ENCODE results near the gene TP53RK. TPM values are rescaled to one million over a fixed set of nuclear protein-coding genes. Genes with fewer than 3 reads are reported as not detected.

TP53RK gene
- total and polyA plus RNA-seq, 2 of the 4 experiments (the other 2 are of a cell fraction) = 8.7 to 10.6 TPM

DNA sequence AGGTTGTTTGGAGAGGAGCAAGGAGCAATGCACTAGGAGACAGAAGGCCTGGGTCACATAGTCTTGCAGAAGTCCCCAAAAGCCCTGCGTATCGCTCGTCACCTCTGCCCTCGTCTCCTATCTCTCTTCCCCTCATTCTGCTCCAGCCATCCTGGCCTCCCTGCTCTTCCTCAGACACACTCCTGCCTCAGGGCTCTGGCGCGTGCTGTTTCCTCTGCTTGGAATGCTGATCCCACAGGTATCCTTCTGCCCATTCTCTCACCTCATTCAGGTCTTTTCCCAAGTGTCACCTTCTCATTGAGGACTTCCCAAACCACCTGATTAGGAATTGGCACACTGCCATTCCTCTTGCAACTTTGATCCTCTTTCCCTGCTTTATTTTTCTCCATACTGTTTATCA lies 11.2 kb upstream of the TP53RK start:
- H4K91ac ChIP-seq (ENCODE audit: insufficient read depth, low read depth, low read length) = no peak overlapping the region
- no peak overlapping the region for H3K9ac ChIP-seq (ENCODE audit: low read depth, low read length)
- no peak overlapping the region for H2BK20ac ChIP-seq (ENCODE audit: low read depth, low read length)
- peak overlapping the region; percentile 15; the same call in 1 of the 2 replicates for H2AK5ac ChIP-seq (ENCODE audit: low read depth, low read length)
- TF ChIP-seq USF2 (IDR thresholded peaks at IDR 0.05; ENCODE audit: low read depth, low read length) (no peak), MAZ (IDR thresholded peaks at IDR 0.05; ENCODE audit: borderline replicate concordance, low read depth, low read length) (no peak), CTCF (conservative IDR thresholded peaks at IDR 0.05; ENCODE audit: low read depth, low read length) (no peak), BHLHE40 (IDR thresholded peaks at IDR 0.05; ENCODE audit: low read depth, low read length) (no peak), MAFK (IDR thresholded peaks at IDR 0.05; ENCODE audit: low read depth, low read length) (no peak), CHD1 (IDR thresholded peaks at IDR 0.05; ENCODE audit: low read depth, low read length) (no peak), NFE2L2 (IDR thresholded peaks at IDR 0.05; ENCODE audit: low read depth, low read length) (no peak), POLR2A (IDR thresholded peaks at IDR 0.05; ENCODE audit: low read depth, low read length) (no peak), CEBPB (IDR thresholded peaks at IDR 0.05; ENCODE audit: low read depth, low read length) (no peak), MXI1 (IDR thresholded peaks at IDR 0.05; ENCODE audit: borderline replicate concordance, low read depth, low read length) (no peak), SMC3 (IDR thresholded peaks at IDR 0.05; ENCODE audit: low read depth, low read length) (no peak)
- no peak overlapping the region for H2BK5ac ChIP-seq (ENCODE audit: low read depth, low read length, poor library complexity, severe bottlenecking)
- WGBS, 2 experiments (ENCODE audit: extremely low coverage in 2 of 2, insufficient read length in 1 of 2) = 77% methylated on average over 6 of the region's 6 CpGs; no CpG with 5 or more reads in 1 of the 2 experiments
- POLR2A ChIA-PET (ENCODE audit: unreplicated experiment) = no interaction called here
- H3K27ac ChIP-seq (ENCODE audit: insufficient read depth, low read length) = no peak overlapping the region
- ATAC-seq (ENCODE audit: low read depth) = no peak
- CTCF ChIA-PET = no interaction called here
- H3K36me3 ChIP-seq (ENCODE audit: control insufficient read depth, insufficient read depth, low read length) = no peaks in the 10 kb centered on the region
- no peak overlapping the region for H3K18ac ChIP-seq (ENCODE audit: low read depth, low read length)
- intact Hi-C loops (cut with micrococcal nuclease) = no loop called here
- H4K5ac ChIP-seq (ENCODE audit: low read depth, low read length) = no peak overlapping the region
- peak overlapping the region; percentile 65 for H2AFZ ChIP-seq (replicated peaks; ENCODE audit: low read length, poor library complexity)
- H3K79me1 ChIP-seq (ENCODE audit: low read depth in 1 of 2, low read length in 2 of 2) = no peaks in the 10 kb centered on the region
- no peak overlapping the region for H2BK120ac ChIP-seq (ENCODE audit: low read depth, low read length)
- H2BK15ac ChIP-seq (ENCODE audit: low read depth, low read length) = no peak overlapping the region
- no peaks in the 10 kb centered on the region for H3K27me3 ChIP-seq (ENCODE audit: control insufficient read depth, insufficient read depth, low read length)
- no peaks in the 10 kb centered on the region for H3K9me3 ChIP-seq (ENCODE audit: control insufficient read depth, insufficient read depth, low read length)
- no peak overlapping the region for H3K56ac ChIP-seq (ENCODE audit: extremely low read depth, insufficient read depth, low read length)
- H3K23ac ChIP-seq (ENCODE audit: low read depth, low read length) = no peak overlapping the region
- peaks cover 10% of the 10 kb centered on the region for H3K9me1 ChIP-seq (ENCODE audit: insufficient read depth, low read length)
- H4K20me1 ChIP-seq (ENCODE audit: insufficient read depth, low read length) = no peaks in the 10 kb centered on the region
- in situ Hi-C loops (cut with MboI; ENCODE audit: low sequenced_read_pairs) = no loop called here
- no peak overlapping the region for H3K4me2 ChIP-seq (ENCODE audit: low read depth, low read length)
- no peak overlapping the region for H3K14ac ChIP-seq (replicated peaks; ENCODE audit: low read depth, low read length)
- H4K8ac ChIP-seq (ENCODE audit: low read depth in 2 of 2, low read length in 2 of 2) = no peak overlapping the region
- H3K4me1 ChIP-seq (ENCODE audit: control insufficient read depth, insufficient read depth, low read length) = peaks cover 11% of the 10 kb centered on the region
- H3K4me3 ChIP-seq (ENCODE audit: insufficient read depth, low read depth, low read length) = no peak overlapping the region
- no peak for DNase-seq
- dilution Hi-C loops (cut with HindIII; ENCODE audit: low sequenced_read_pairs, unreplicated experiment) = no loop called here
- H3K4ac ChIP-seq (ENCODE audit: low read depth, low read length) = 0 out of 2 replicates have a peak overlapping the region, but pooled peaks have one; percentile 16
- H2AK9ac ChIP-seq (replicated peaks; ENCODE audit: low read depth, low read length, poor library complexity) = no peak overlapping the region
- BruUV-seq (replicated peaks) = no TSS peak

Data from IMR-90 (cell line).